Sigmoid colon (tissue), 3 donors: ENCODE results near the gene RPS6KA5.

Experiments used
- POLR2A ChIP-seq, 2 donors: fragments of 450-650 bp; IDR thresholded peaks; one replicate each; pipeline ENCODE4 v1.6.1; 2016; ENCODE audit warnings: antibody characterized with exemption in 2 of 2, mild to moderate bottlenecking in 2 of 2, moderate library complexity in 2 of 2
- TF ChIP-seq, protein P1 (sequence below), 4 experiments: fragments of 450-650 bp in 3 of 4; fragments of 200-600 bp in 1 of 4; IDR thresholded peaks; one replicate each; pipeline ENCODE4 v1.5.1; 2016 to 2019; ENCODE audit warnings: antibody characterized with exemption in 4 of 4, mild to moderate bottlenecking in 3 of 4, moderate library complexity in 2 of 4

DNA sequence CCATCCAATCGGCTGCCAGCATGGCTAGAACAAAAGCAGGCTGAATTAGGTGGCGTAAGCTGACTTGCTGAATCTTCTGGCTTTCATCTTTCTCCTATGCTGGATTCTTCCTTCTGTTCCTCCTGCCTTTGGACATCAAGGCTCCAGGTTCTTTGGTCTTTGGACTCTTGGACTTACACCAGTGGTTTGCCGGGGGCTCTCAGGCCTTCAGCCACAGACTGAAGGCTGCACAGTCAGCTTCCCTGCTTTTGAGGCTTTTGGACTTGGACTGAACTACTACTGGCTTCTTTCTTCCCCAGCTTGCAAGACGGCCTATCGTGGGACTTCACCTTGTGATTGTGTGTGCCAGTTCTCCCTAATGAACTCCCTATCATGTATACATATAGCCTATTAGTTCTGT lies 42.0 kb downstream of the RPS6KA5 start:
- no peak for TF ChIP-seq POLR2A (IDR thresholded peaks at IDR 0.05)
- TF ChIP-seq, protein P1, sequence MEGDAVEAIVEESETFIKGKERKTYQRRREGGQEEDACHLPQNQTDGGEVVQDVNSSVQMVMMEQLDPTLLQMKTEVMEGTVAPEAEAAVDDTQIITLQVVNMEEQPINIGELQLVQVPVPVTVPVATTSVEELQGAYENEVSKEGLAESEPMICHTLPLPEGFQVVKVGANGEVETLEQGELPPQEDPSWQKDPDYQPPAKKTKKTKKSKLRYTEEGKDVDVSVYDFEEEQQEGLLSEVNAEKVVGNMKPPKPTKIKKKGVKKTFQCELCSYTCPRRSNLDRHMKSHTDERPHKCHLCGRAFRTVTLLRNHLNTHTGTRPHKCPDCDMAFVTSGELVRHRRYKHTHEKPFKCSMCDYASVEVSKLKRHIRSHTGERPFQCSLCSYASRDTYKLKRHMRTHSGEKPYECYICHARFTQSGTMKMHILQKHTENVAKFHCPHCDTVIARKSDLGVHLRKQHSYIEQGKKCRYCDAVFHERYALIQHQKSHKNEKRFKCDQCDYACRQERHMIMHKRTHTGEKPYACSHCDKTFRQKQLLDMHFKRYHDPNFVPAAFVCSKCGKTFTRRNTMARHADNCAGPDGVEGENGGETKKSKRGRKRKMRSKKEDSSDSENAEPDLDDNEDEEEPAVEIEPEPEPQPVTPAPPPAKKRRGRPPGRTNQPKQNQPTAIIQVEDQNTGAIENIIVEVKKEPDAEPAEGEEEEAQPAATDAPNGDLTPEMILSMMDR (IDR thresholded peaks at IDR 0.05): no peak
